ENCODE data around the gene GNAL.

The GNAL gene

DNA sequence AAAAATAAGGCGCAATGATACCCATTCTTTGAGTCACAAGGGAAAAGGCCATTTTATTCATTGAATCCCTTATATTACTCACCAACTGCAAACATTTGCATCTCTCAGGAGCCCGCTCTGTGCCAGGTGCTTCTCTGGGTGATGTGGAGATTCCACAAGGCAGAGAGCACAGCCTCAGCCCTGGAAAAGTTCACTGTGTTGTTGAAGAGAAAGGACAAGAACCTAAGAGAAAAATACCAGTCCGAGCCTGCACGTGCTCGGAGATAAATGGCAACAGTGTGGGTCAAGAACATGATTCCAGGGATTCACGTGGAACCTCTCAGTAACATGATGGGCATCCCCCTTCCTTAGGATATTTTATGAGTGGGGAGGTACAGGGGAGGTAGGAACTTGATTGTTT is 11.8 kb downstream of the GNAL start:
- H2BK5ac ChIP-seq (ENCODE audit: low read depth, low read length, poor library complexity, severe bottlenecking): no peak overlapping the region

DNA sequence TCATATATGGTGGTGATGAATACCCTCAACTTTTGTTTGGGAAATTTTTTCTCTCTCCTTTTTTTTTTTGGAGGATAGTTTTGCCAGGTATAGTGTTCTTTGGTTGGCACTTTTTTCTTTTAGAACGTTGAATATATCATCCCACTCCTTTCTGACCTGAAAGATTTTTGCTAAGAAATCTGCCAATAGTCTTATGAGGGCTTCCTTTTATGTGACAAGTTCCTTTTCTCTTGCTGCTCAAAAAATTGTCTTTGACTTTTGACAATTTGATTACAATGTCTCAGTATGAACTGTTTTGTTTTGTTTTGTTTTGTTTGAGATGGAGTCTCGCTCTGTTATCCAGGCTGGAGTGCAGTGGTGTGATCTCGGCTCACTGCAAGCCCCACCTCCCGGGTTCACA is 21.5 kb downstream of the GNAL start:
- H3K14ac ChIP-seq (ENCODE audit: low read length in 2 of 2): no peak overlapping the region
- H3K27me3 ChIP-seq (ENCODE audit: control insufficient read depth in 1 of 2, insufficient read depth in 1 of 2, low read length in 2 of 2): peaks cover 7 to 21% of the 10 kb centered on the region in 2 experiments
- H2AK5ac ChIP-seq (ENCODE audit: low read length, severe bottlenecking): no peak overlapping the region
- no peak overlapping the region for H4K8ac ChIP-seq (ENCODE audit: low read length)
- no peaks in the 10 kb centered on the region for H3K36me3 ChIP-seq (ENCODE audit: control insufficient read depth in 1 of 2, insufficient read depth in 2 of 2, low read depth in 1 of 2, low read length in 2 of 2)
- H2AFZ ChIP-seq (ENCODE audit: low read depth, low read length): no peak overlapping the region
- no peak overlapping the region for H2BK15ac ChIP-seq (ENCODE audit: low read depth, poor library complexity, severe bottlenecking)
- no peak for DNase-seq
- 82% methylated on average over 3 of the region's 4 CpGs for WGBS
- no peaks in the 10 kb centered on the region for H3K79me1 ChIP-seq (replicated peaks; ENCODE audit: low read length, poor library complexity, severe bottlenecking)
- no peaks in the 10 kb centered on the region for H3K4me1 ChIP-seq (ENCODE audit: control insufficient read depth, insufficient read depth, low read depth, low read length)
- H3K9me3 ChIP-seq (ENCODE audit: control insufficient read depth, low read length): peaks cover 6% of the 10 kb centered on the region
- H3K4ac ChIP-seq (ENCODE audit: low read depth in 1 of 2, low read length in 2 of 2): no peak overlapping the region
- no peak overlapping the region for H3K18ac ChIP-seq (ENCODE audit: low read depth in 1 of 2, low read length in 2 of 2)
- H3K9ac ChIP-seq (ENCODE audit: low read length): no peak overlapping the region
- H3K27ac ChIP-seq (ENCODE audit: low read length, poor library complexity, severe bottlenecking): no peak overlapping the region
- H3K4me3 ChIP-seq (ENCODE audit: insufficient read depth in 1 of 2, low read depth in 1 of 2, low read length in 2 of 2): no peak overlapping the region
- H2BK5ac ChIP-seq (ENCODE audit: low read depth, low read length, poor library complexity, severe bottlenecking): no peak overlapping the region
- H3K23ac ChIP-seq (ENCODE audit: low read length in 2 of 2): no peak overlapping the region
- H4K91ac ChIP-seq (ENCODE audit: low read length): no peak overlapping the region
- no peak overlapping the region for H2BK12ac ChIP-seq (ENCODE audit: low read length in 2 of 2)
- H2BK120ac ChIP-seq (ENCODE audit: low read depth, low read length): no peak overlapping the region
- no peak overlapping the region for H3K4me2 ChIP-seq (ENCODE audit: low read length, poor library complexity, severe bottlenecking)

More for the DNA sequence above, 11.8 kb downstream of the GNAL start:
- DNase-seq: no peak
- H4K91ac ChIP-seq (ENCODE audit: low read length): no peak overlapping the region
- H3K23ac ChIP-seq (ENCODE audit: low read length in 2 of 2): no peak overlapping the region
- H3K14ac ChIP-seq (ENCODE audit: low read length in 2 of 2): no peak overlapping the region
- no peak overlapping the region for H3K4me2 ChIP-seq (ENCODE audit: low read length, poor library complexity, severe bottlenecking)
- no peaks in the 10 kb centered on the region for H3K4me1 ChIP-seq (ENCODE audit: control insufficient read depth, insufficient read depth, low read depth, low read length)
- H3K18ac ChIP-seq (ENCODE audit: low read depth in 1 of 2, low read length in 2 of 2): no peak overlapping the region
- no peak overlapping the region for H3K27ac ChIP-seq (ENCODE audit: low read length, poor library complexity, severe bottlenecking)
- H3K4ac ChIP-seq (ENCODE audit: low read depth in 1 of 2, low read length in 2 of 2): no peak overlapping the region
- H2AK5ac ChIP-seq (ENCODE audit: low read length, severe bottlenecking): no peak overlapping the region
- peaks cover 5 to 26% of the 10 kb centered on the region in 2 experiments for H3K27me3 ChIP-seq (ENCODE audit: control insufficient read depth in 1 of 2, insufficient read depth in 1 of 2, low read length in 2 of 2)
- no peak overlapping the region for H4K8ac ChIP-seq (ENCODE audit: low read length)
- 95% methylated on average over 6 of the region's 6 CpGs for WGBS
- no peaks in the 10 kb centered on the region for H3K79me1 ChIP-seq (replicated peaks; ENCODE audit: low read length, poor library complexity, severe bottlenecking)
- H2BK15ac ChIP-seq (ENCODE audit: low read depth, poor library complexity, severe bottlenecking): no peak overlapping the region
- no peaks in the 10 kb centered on the region for H3K36me3 ChIP-seq (ENCODE audit: control insufficient read depth in 1 of 2, insufficient read depth in 2 of 2, low read depth in 1 of 2, low read length in 2 of 2)
- no peak overlapping the region for H2AFZ ChIP-seq (ENCODE audit: low read depth, low read length)
- no peak overlapping the region for H3K9ac ChIP-seq (ENCODE audit: low read length)
- H2BK120ac ChIP-seq (ENCODE audit: low read depth, low read length): no peak overlapping the region
- no peak overlapping the region for H3K4me3 ChIP-seq (ENCODE audit: insufficient read depth in 1 of 2, low read depth in 1 of 2, low read length in 2 of 2)
- no peaks in the 10 kb centered on the region for H3K9me3 ChIP-seq (ENCODE audit: control insufficient read depth, low read length)
- H2BK12ac ChIP-seq (ENCODE audit: low read length in 2 of 2): no peak overlapping the region

DNA sequence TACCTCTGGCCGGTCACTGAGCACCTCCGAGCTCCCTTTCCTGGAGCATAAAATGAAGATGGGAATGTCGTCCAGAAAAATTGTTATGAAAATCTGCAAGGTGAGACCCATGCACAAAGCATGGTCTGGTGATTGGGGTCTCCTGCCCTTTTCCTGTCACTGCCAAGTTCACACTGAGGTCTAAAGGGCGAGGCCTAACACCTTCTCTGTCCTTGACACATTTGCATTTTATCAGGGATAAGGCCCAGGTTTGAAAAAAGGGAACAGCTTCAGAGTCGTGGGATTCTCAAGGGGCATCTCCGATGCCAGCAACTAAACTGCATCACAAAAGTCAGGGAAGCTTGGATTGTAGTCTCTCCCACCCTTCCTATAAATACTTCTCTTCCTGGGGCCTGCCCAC is 24.7 kb downstream of the GNAL start:
- no peak overlapping the region for H4K91ac ChIP-seq (ENCODE audit: low read length)
- H3K79me1 ChIP-seq (replicated peaks; ENCODE audit: low read length, poor library complexity, severe bottlenecking): no peaks in the 10 kb centered on the region
- no peak overlapping the region for H2BK120ac ChIP-seq (ENCODE audit: low read depth, low read length)
- DNase-seq: no peak
- no peak overlapping the region for H2AK5ac ChIP-seq (ENCODE audit: low read length, severe bottlenecking)
- no peak overlapping the region for H3K27ac ChIP-seq (ENCODE audit: low read length, poor library complexity, severe bottlenecking)
- H3K4ac ChIP-seq (ENCODE audit: low read depth in 1 of 2, low read length in 2 of 2): no peak overlapping the region
- H2AFZ ChIP-seq (ENCODE audit: low read depth, low read length): no peak overlapping the region
- H3K27me3 ChIP-seq (ENCODE audit: control insufficient read depth in 1 of 2, insufficient read depth in 1 of 2, low read length in 2 of 2): peaks cover 3 to 13% of the 10 kb centered on the region in 2 experiments
- 64% methylated on average over 6 of the region's 6 CpGs for WGBS
- H3K23ac ChIP-seq (ENCODE audit: low read length in 2 of 2): no peak overlapping the region
- H3K18ac ChIP-seq (ENCODE audit: low read depth in 1 of 2, low read length in 2 of 2): no peak overlapping the region
- H3K9ac ChIP-seq (ENCODE audit: low read length): no peak overlapping the region
- no peak overlapping the region for H2BK5ac ChIP-seq (ENCODE audit: low read depth, low read length, poor library complexity, severe bottlenecking)
- no peak overlapping the region for H2BK12ac ChIP-seq (ENCODE audit: low read length in 2 of 2)
- no peaks in the 10 kb centered on the region for H3K36me3 ChIP-seq (ENCODE audit: control insufficient read depth in 1 of 2, insufficient read depth in 2 of 2, low read depth in 1 of 2, low read length in 2 of 2)
- no peak overlapping the region for H3K4me3 ChIP-seq (ENCODE audit: insufficient read depth in 1 of 2, low read depth in 1 of 2, low read length in 2 of 2)
- H3K14ac ChIP-seq (ENCODE audit: low read length in 2 of 2): no peak overlapping the region
- H3K4me1 ChIP-seq (ENCODE audit: control insufficient read depth, insufficient read depth, low read depth, low read length): no peaks in the 10 kb centered on the region
- H4K8ac ChIP-seq (ENCODE audit: low read length): no peak overlapping the region
- H3K9me3 ChIP-seq (ENCODE audit: control insufficient read depth, low read length): peaks cover 4% of the 10 kb centered on the region
- H3K4me2 ChIP-seq (ENCODE audit: low read length, poor library complexity, severe bottlenecking): no peak overlapping the region
- H2BK15ac ChIP-seq (ENCODE audit: low read depth, poor library complexity, severe bottlenecking): no peak overlapping the region

DNA sequence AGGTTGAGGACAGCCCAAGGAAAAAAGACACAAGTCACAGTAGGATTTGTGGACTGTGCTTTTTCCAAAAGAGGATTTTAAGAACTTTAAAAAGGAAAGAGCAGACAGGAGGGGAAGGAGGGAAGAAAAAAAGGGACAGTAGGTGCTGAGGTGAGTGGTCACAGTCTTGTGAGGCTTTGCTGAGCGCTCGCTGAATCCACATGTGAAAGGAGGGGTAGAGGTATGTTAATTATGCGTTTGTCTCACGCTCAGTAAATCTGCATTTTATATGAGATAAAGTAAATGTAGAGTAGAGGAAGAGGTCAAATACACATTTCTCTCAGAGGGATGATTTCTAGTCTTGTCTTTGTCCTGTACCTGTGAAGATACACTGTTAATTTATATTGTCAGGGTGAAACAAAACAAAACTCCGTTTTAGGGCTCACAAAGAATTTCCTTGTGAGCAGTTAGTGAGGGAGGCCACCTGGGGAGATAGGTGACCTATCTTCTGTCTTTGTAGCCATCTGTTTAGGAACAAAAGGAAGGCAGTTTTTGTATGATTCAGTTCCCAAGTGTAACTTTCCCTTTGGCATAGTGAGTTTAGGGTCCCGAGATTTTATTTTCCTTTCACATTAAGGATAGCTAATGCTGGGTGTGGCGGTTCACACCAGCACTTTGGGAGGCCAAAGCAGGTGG is 25.3 kb downstream of the GNAL start:
- WGBS: 52% methylated on average over 7 of the region's 7 CpGs
- DNase-seq: no peak

More for the DNA sequence above, 25.3 kb downstream of the GNAL start:
- Histone ChIP-seq H3K27me3 (ENCODE audit: control insufficient read depth in 1 of 2, insufficient read depth in 1 of 2, low read length in 2 of 2) (peaks cover 3 to 15% of the 10 kb centered on the region in 2 experiments), H3K23ac (ENCODE audit: low read length in 2 of 2) (no peak overlapping the region), H3K27ac (ENCODE audit: low read length, poor library complexity, severe bottlenecking) (no peak overlapping the region), H2BK12ac (ENCODE audit: low read length in 2 of 2) (no peak overlapping the region), H4K8ac (ENCODE audit: low read length) (no peak overlapping the region), H3K4me3 (ENCODE audit: insufficient read depth in 1 of 2, low read depth in 1 of 2, low read length in 2 of 2) (no peak overlapping the region), H3K9ac (ENCODE audit: low read length) (no peak overlapping the region), H2AFZ (ENCODE audit: low read depth, low read length) (no peak overlapping the region), H2BK15ac (ENCODE audit: low read depth, poor library complexity, severe bottlenecking) (no peak overlapping the region), H3K14ac (ENCODE audit: low read length in 2 of 2) (no peak overlapping the region), H3K4me2 (ENCODE audit: low read length, poor library complexity, severe bottlenecking) (no peak overlapping the region), H3K4ac (ENCODE audit: low read depth in 1 of 2, low read length in 2 of 2) (no peak overlapping the region), H3K18ac (ENCODE audit: low read depth in 1 of 2, low read length in 2 of 2) (no peak overlapping the region), H3K4me1 (ENCODE audit: control insufficient read depth, insufficient read depth, low read depth, low read length) (no peaks in the 10 kb centered on the region), H3K9me3 (ENCODE audit: control insufficient read depth, low read length) (no peaks in the 10 kb centered on the region), H3K36me3 (ENCODE audit: control insufficient read depth in 1 of 2, insufficient read depth in 2 of 2, low read depth in 1 of 2, low read length in 2 of 2) (no peaks in the 10 kb centered on the region), H2BK120ac (ENCODE audit: low read depth, low read length) (no peak overlapping the region), H2BK5ac (ENCODE audit: low read depth, low read length, poor library complexity, severe bottlenecking) (no peak overlapping the region), H4K91ac (ENCODE audit: low read length) (no peak overlapping the region), H2AK5ac (ENCODE audit: low read length, severe bottlenecking) (no peak overlapping the region), H3K79me1 (replicated peaks; ENCODE audit: low read length, poor library complexity, severe bottlenecking) (no peaks in the 10 kb centered on the region)

Measured in mesenchymal stem cell (in vitro differentiated cells and primary cell).